ENCODE measurements around the gene UGT1A7.

The UGT1A7 gene

DNA sequence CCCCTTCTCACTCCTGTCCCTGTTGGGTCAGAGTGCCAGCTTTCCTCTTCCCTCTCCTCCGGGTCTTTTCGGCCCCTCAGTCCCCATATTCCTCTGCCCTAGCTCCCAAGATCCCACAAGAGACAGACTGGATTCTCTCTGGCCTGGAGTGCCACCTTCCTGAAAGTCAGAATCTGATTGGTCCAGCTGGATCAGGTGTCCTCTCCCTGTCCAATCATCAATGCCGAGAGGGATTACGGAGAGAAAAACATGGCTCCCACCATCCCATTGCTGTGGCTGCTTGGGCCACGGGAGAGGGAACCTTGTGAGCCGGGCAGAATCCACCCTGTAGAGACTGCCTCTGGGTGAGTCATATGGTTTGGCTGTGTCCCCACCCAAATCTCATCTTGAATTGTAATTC is 93.7 kb downstream of the UGT1A7 start:
- TF ChIP-seq, protein P1, sequence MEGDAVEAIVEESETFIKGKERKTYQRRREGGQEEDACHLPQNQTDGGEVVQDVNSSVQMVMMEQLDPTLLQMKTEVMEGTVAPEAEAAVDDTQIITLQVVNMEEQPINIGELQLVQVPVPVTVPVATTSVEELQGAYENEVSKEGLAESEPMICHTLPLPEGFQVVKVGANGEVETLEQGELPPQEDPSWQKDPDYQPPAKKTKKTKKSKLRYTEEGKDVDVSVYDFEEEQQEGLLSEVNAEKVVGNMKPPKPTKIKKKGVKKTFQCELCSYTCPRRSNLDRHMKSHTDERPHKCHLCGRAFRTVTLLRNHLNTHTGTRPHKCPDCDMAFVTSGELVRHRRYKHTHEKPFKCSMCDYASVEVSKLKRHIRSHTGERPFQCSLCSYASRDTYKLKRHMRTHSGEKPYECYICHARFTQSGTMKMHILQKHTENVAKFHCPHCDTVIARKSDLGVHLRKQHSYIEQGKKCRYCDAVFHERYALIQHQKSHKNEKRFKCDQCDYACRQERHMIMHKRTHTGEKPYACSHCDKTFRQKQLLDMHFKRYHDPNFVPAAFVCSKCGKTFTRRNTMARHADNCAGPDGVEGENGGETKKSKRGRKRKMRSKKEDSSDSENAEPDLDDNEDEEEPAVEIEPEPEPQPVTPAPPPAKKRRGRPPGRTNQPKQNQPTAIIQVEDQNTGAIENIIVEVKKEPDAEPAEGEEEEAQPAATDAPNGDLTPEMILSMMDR (conservative IDR thresholded peaks at IDR 0.05; ENCODE audit: low read depth): no peak
- no peak overlapping the region for H3K27ac ChIP-seq
- POLR2A ChIA-PET (ENCODE audit: low non-redundant PET): no interaction called here

GRCh38 chr2:233778030-233778429 is 96.3 kb downstream of the UGT1A7 start, which contains the start of gene MROH2A:
Gene MROH2A (plus strand): TSS chr2:233778330. CDS start chr2:233779359, 1,029 bp downstream.
- POLR2A ChIA-PET (ENCODE audit: low non-redundant PET): no interaction called here
- CTCF ChIA-PET: no interaction called here

More for the DNA sequence above, 93.7 kb downstream of the UGT1A7 start:
- CTCF ChIA-PET: no interaction called here
- no peak for DNase-seq (ENCODE audit: low spot score)

GRCh38 chr2:233779722-233780121 is 98.0 kb downstream of the UGT1A7 start:
- POLR2A ChIA-PET (ENCODE audit: low non-redundant PET): no interaction called here
- no peak for DNase-seq (ENCODE audit: low spot score)
- CTCF ChIA-PET: interaction anchor here (0.6 kb wide), 1 partner anchor 332 kb away, joined by 5 read pairs; no protein-coding TSS in a partner anchor
- H3K27ac ChIP-seq: no peak overlapping the region
- TF ChIP-seq, protein P1 (conservative IDR thresholded peaks at IDR 0.05; ENCODE audit: low read depth): no peak

More at GRCh38 chr2:233778030-233778429, 96.3 kb downstream of the UGT1A7 start, which contains the start of gene MROH2A:
- no peak for DNase-seq (ENCODE audit: low spot score)
- no peak within 1 kb of the TSS for H3K27ac ChIP-seq
- TF ChIP-seq, protein P1 (conservative IDR thresholded peaks at IDR 0.05; ENCODE audit: low read depth): no peak

DNA sequence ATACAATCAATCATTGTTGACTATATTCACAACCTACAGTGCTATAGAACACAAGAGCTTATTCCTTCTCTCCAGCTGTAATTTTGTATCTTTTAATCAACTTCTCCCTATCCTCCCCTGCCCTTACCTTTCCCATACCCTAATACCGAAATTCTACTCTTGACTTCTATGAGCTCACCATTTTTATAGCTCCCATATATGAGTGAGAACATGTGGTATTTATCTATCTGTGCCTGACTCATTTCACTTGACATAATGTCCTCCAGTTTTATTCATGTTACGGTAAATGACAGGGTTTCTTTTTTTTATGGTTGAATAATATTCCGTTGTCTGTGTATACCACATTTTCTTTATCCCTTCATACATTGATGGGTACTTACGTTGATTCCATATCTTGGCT is 99.1 kb downstream of the UGT1A7 start:
- TF ChIP-seq, protein P1 (conservative IDR thresholded peaks at IDR 0.05; ENCODE audit: low read depth): no peak
- ChIA-PET CTCF (no interaction called here), POLR2A (ENCODE audit: low non-redundant PET) (no interaction called here)
- DNase-seq (ENCODE audit: low spot score): no peak
- H3K27ac ChIP-seq: no peak overlapping the region

- DNase-seq (ENCODE audit: low spot score): no peak
- CTCF ChIA-PET: no interaction called here
- H3K27ac ChIP-seq: no peak overlapping the region
- POLR2A ChIA-PET (ENCODE audit: low non-redundant PET): no interaction called here
- TF ChIP-seq, protein P1 (conservative IDR thresholded peaks at IDR 0.05; ENCODE audit: low read depth): no peak
These were observed 107.9 kb downstream of the UGT1A7 start for GRCh38 chr2:233789554-233789953.

DNA sequence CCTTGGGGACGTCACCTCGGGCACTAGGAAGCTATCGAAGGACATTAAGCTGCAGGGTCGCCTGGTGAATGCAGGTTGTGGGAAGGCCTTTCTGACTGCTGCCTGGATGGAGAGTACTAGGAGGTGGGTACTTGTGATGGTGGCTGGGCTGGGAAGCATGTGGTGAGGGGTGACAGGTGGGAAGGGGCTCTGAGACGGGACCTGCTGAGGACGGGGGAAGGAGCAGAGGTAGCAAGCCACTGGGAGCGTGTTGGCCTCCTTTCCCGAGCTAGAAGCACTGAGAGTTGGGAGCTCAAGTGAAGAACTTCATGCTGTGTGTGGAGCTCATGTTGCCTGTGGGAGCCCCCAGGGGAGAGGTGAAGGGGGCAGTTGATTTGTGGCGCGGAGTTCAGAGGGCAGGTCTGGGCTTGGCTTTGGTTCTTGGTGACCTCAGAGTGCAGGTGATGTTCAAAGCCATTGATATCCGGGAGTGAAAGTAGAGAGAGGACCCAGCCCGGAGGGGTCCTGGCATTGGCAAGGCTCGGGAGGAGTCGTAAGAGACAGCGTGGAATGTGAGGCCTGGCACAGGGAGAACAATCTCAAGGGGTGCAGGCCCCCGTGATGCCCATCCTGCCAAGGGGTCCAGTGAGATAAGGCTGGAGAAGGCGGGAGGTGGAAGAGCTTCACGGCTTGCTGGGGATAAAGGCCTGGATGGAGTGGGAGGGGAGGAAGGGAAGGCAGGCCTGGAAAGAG is 109.6 kb downstream of the UGT1A7 start:
- POLR2A ChIA-PET (ENCODE audit: low non-redundant PET): no interaction called here
- CTCF ChIA-PET: interaction anchor here (0.8 kb wide), 1 partner anchor 13 kb away, joined by 3 read pairs; no protein-coding TSS in a partner anchor
- no peak for DNase-seq (ENCODE audit: low spot score)
- TF ChIP-seq, protein P1 (conservative IDR thresholded peaks at IDR 0.05; ENCODE audit: low read depth): no peak
- no peak overlapping the region for H3K27ac ChIP-seq
